CD1c-positive myeloid dendritic cell (primary cell): ENCODE data around the gene ANKRD49.

Experiments used
- DNase-seq: peaks from one replicate; pipeline ENCODE4 v3.0.0-alpha.2; 2016; ENCODE audit errors: extremely low spot score

ANKRD49 gene

DNA sequence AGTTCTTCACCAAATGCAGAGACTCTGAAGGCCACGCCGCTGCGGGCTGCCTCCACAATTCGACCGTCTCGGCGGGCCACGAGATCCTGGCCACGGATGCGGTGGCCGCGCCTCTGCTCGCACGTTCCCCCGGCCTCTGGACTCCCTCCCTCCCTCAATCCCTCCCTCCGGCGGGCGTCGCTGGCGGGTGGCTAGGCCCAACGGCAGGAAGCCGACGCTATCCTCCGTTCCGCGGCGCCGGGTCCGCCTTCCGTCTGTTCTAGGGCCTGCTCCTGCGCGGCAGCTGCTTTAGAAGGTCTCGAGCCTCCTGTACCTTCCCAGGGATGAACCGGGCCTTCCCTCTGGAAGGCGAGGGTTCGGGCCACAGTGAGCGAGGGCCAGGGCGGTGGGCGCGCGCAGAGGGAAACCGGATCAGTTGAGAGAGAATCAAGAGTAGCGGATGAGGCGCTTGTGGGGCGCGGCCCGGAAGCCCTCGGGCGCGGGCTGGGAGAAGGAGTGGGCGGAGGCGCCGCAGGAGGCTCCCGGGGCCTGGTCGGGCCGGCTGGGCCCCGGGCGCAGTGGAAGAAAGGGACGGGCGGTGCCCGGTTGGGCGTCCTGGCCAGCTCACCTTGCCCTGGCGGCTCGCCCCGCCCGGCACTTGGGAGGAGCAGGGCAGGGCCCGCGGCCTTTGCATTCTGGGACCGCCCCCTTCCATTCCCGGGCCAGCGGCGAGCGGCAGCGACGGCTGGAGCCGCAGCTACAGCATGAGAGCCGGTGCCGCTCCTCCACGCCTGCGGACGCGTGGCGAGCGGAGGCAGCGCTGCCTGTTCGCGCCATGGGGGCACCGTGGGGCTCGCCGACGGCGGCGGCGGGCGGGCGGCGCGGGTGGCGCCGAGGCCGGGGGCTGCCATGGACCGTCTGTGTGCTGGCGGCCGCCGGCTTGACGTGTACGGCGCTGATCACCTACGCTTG, 50.2 kb downstream of the ANKRD49 start, which contains the start of gene FUT4:
Gene FUT4, plus strand, starts transcription at position 227 of the 951 bp plus-strand sequence. Its CDS starts 213 bp downstream, at position 440.
- DNase-seq = peak; percentile 87

DNA sequence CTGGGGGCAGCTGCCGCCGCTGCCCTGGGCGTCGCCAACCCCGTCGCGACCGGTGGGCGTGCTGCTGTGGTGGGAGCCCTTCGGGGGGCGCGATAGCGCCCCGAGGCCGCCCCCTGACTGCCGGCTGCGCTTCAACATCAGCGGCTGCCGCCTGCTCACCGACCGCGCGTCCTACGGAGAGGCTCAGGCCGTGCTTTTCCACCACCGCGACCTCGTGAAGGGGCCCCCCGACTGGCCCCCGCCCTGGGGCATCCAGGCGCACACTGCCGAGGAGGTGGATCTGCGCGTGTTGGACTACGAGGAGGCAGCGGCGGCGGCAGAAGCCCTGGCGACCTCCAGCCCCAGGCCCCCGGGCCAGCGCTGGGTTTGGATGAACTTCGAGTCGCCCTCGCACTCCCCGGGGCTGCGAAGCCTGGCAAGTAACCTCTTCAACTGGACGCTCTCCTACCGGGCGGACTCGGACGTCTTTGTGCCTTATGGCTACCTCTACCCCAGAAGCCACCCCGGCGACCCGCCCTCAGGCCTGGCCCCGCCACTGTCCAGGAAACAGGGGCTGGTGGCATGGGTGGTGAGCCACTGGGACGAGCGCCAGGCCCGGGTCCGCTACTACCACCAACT, 51.0 kb downstream of the ANKRD49 start:
- peak; percentile 20 for DNase-seq

DNA sequence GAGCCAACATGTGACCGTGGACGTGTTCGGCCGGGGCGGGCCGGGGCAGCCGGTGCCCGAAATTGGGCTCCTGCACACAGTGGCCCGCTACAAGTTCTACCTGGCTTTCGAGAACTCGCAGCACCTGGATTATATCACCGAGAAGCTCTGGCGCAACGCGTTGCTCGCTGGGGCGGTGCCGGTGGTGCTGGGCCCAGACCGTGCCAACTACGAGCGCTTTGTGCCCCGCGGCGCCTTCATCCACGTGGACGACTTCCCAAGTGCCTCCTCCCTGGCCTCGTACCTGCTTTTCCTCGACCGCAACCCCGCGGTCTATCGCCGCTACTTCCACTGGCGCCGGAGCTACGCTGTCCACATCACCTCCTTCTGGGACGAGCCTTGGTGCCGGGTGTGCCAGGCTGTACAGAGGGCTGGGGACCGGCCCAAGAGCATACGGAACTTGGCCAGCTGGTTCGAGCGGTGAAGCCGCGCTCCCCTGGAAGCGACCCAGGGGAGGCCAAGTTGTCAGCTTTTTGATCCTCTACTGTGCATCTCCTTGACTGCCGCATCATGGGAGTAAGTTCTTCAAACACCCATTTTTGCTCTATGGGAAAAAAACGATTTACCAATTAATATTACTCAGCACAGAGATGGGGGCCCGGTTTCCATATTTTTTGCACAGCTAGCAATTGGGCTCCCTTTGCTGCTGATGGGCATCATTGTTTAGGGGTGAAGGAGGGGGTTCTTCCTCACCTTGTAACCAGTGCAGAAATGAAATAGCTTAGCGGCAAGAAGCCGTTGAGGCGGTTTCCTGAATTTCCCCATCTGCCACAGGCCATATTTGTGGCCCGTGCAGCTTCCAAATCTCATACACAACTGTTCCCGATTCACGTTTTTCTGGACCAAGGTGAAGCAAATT, 51.7 kb downstream of the ANKRD49 start:
- peak; percentile 37 for DNase-seq

DNA sequence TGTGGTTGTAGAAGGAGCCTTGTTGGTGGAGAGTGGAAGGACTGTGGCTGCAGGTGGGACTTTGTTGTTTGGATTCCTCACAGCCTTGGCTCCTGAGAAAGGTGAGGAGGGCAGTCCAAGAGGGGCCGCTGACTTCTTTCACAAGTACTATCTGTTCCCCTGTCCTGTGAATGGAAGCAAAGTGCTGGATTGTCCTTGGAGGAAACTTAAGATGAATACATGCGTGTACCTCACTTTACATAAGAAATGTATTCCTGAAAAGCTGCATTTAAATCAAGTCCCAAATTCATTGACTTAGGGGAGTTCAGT, 52.3 kb downstream of the ANKRD49 start:
- DNase-seq = no peak

DNA sequence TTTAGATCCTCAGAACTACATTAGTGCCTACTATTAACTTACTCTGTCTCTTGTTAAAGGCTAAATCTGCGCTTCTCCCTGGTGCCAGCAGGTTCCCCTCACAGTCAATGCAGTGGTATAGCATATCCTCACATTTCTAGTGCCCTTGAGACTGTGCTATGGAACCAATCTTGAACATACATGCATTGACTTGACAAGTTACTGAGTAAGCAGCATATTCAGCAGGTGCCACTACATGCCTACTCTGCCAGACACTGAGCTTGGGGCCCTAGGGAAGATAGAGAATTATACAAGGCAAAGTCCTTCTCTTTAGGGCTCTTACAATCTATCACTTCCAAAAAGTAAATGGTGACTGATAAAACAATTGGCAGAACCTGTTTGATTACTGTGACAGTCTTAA, 53.1 kb downstream of the ANKRD49 start:
- DNase-seq = no peak

DNA sequence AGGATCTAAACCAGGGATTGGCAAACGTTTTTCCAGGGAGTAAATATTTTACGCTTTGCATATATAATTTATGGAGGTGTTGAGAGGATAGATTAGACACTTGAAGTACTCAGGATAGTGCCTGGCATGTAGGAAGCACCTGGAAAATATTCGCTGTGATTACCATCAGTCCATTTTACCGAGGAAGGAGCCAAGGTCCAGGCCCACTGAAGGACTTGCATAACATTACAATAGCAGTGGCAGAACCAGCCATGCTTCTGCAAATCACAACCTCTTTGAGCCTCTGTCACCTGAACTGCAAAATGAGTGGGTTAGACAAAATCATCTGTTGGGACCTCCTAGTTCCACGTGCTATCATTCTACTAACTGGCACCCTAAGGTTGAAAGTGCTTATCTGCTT, 55.4 kb downstream of the ANKRD49 start:
- DNase-seq = peak; percentile 17
